Sigmoid colon (tissue), 4 donors: ENCODE data around the gene UGP2.

Source experiments
- POLR2A ChIP-seq, 2 donors: fragments of 450-650 bp; IDR thresholded peaks; one replicate each; pipeline ENCODE4 v1.6.1; 2016; ENCODE audit warnings: antibody characterized with exemption in 2 of 2, mild to moderate bottlenecking in 2 of 2, moderate library complexity in 2 of 2
- POLR2AphosphoS5 ChIP-seq, 4 donors: sonication (generic); formaldehyde crosslinking; IDR thresholded peaks; one replicate each; pipeline ENCODE4 v1.6.1; 2017; ENCODE audit warnings: antibody characterized with exemption in 4 of 4
- TF ChIP-seq, protein P1 (sequence below), 4 experiments: fragments of 450-650 bp in 3 of 4; fragments of 200-600 bp in 1 of 4; IDR thresholded peaks; one replicate each; pipeline ENCODE4 v1.5.1; 2016 to 2019; ENCODE audit warnings: antibody characterized with exemption in 4 of 4, mild to moderate bottlenecking in 3 of 4, moderate library complexity in 2 of 4

GRCh38 chr2:63880625-63881024 lies 38.9 kb downstream of the UGP2 start:
- TF ChIP-seq, protein P1, sequence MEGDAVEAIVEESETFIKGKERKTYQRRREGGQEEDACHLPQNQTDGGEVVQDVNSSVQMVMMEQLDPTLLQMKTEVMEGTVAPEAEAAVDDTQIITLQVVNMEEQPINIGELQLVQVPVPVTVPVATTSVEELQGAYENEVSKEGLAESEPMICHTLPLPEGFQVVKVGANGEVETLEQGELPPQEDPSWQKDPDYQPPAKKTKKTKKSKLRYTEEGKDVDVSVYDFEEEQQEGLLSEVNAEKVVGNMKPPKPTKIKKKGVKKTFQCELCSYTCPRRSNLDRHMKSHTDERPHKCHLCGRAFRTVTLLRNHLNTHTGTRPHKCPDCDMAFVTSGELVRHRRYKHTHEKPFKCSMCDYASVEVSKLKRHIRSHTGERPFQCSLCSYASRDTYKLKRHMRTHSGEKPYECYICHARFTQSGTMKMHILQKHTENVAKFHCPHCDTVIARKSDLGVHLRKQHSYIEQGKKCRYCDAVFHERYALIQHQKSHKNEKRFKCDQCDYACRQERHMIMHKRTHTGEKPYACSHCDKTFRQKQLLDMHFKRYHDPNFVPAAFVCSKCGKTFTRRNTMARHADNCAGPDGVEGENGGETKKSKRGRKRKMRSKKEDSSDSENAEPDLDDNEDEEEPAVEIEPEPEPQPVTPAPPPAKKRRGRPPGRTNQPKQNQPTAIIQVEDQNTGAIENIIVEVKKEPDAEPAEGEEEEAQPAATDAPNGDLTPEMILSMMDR (IDR thresholded peaks at IDR 0.05), result no peak
- TF ChIP-seq POLR2AphosphoS5 (IDR thresholded peaks at IDR 0.05) (no peak), POLR2A (IDR thresholded peaks at IDR 0.05) (no peak)
